ENCODE measurements around the gene FAM13A.

FAM13A gene

GRCh38 chr4:89049853-89050252, 7.1 kb downstream of the FAM13A start:
- TF ChIP-seq FOXM1 (IDR thresholded peaks at IDR 0.05; ENCODE audit: borderline replicate concordance, low read depth), result no peak
- TF ChIP-seq EGR1 (IDR thresholded peaks at IDR 0.05), result no peak
- TF ChIP-seq TEAD4 (IDR thresholded peaks at IDR 0.05), result no peak
- TF ChIP-seq TAF1 (IDR thresholded peaks at IDR 0.05; ENCODE audit: low read depth), result no peak
- TF ChIP-seq MAX (IDR thresholded peaks at IDR 0.05), result no peak
- no peak for TF ChIP-seq ZBTB7A (IDR thresholded peaks at IDR 0.05; ENCODE audit: low read depth)
- no peak for TF ChIP-seq YY1 (IDR thresholded peaks at IDR 0.05; ENCODE audit: low read depth)
- no peak for TF ChIP-seq EP300 (IDR thresholded peaks at IDR 0.05; ENCODE audit: borderline replicate concordance)
- TF ChIP-seq REST (IDR thresholded peaks at IDR 0.05; ENCODE audit: low read depth), result no peak
- TF ChIP-seq CEBPB (IDR thresholded peaks at IDR 0.05), result no peak
- TF ChIP-seq NFIC (IDR thresholded peaks at IDR 0.05), result no peak

- TF ChIP-seq TAF1 (IDR thresholded peaks at IDR 0.05; ENCODE audit: low read depth) (no peak), CEBPB (IDR thresholded peaks at IDR 0.05) (no peak), CREB1 (IDR thresholded peaks at IDR 0.05; ENCODE audit: low read depth) (no peak), USF1 (IDR thresholded peaks at IDR 0.05) (no peak), EGR1 (IDR thresholded peaks at IDR 0.05) (no peak), FOXM1 (IDR thresholded peaks at IDR 0.05; ENCODE audit: borderline replicate concordance, low read depth) (no peak), TCF12 (IDR thresholded peaks at IDR 0.05; ENCODE audit: low read depth) (no peak), EP300 (IDR thresholded peaks at IDR 0.05; ENCODE audit: borderline replicate concordance) (no peak), YY1 (IDR thresholded peaks at IDR 0.05; ENCODE audit: low read depth) (no peak), TEAD4 (IDR thresholded peaks at IDR 0.05) (no peak), MAX (IDR thresholded peaks at IDR 0.05) (no peak), REST (IDR thresholded peaks at IDR 0.05; ENCODE audit: low read depth) (no peak), RAD21 (IDR thresholded peaks at IDR 0.05; ENCODE audit: low read depth) (no peak), NFIC (IDR thresholded peaks at IDR 0.05) (no peak), ZBTB7A (IDR thresholded peaks at IDR 0.05; ENCODE audit: low read depth) (no peak)
These were observed 7.9 kb downstream of the FAM13A start for GRCh38 chr4:89048906-89049601.

- TF ChIP-seq MAX (IDR thresholded peaks at IDR 0.05) (no peak), RAD21 (IDR thresholded peaks at IDR 0.05; ENCODE audit: low read depth) (no peak), EGR1 (IDR thresholded peaks at IDR 0.05) (no peak), FOXM1 (IDR thresholded peaks at IDR 0.05; ENCODE audit: borderline replicate concordance, low read depth) (no peak), CREB1 (IDR thresholded peaks at IDR 0.05; ENCODE audit: low read depth) (no peak), TCF12 (IDR thresholded peaks at IDR 0.05; ENCODE audit: low read depth) (no peak), TAF1 (IDR thresholded peaks at IDR 0.05; ENCODE audit: low read depth) (no peak), EP300 (IDR thresholded peaks at IDR 0.05; ENCODE audit: borderline replicate concordance) (no peak), ZBTB7A (IDR thresholded peaks at IDR 0.05; ENCODE audit: low read depth) (no peak), NFIC (IDR thresholded peaks at IDR 0.05) (no peak), CEBPB (IDR thresholded peaks at IDR 0.05) (no peak), YY1 (IDR thresholded peaks at IDR 0.05; ENCODE audit: low read depth) (no peak), REST (IDR thresholded peaks at IDR 0.05; ENCODE audit: low read depth) (no peak), USF1 (IDR thresholded peaks at IDR 0.05) (no peak), TEAD4 (IDR thresholded peaks at IDR 0.05) (no peak)
These were observed 12.7 kb downstream of the FAM13A start for GRCh38 chr4:89044147-89044900.
